ENCODE results near the gene DNAJC11.

DNAJC11 gene

DNA sequence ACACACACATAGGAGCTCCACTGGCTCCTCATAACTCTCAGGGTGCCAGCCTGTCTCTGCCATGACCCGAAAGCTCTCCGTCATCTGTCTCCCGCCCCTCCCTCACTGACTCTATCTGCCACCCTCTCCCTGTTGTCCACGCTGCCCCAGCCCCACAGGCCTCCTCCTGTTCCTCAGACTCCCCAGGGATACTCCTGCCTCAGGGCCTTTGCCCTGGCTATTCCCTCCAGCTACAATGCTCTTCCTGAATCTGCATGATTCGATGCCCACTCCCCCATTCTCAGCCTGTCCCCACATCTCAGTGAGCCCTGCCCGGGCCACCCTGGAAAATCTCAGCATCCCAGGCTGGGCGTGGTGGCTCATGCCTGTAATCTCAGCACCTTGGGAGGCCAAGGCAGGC is 24.6 kb upstream of the DNAJC11 start:
- no peaks in the 10 kb centered on the region for H3K4me1 ChIP-seq
- no peak overlapping the region for H3K4me3 ChIP-seq (ENCODE audit: low read depth, low read length)
- H3K36me3 ChIP-seq = no peaks in the 10 kb centered on the region
- TF ChIP-seq, protein P1, sequence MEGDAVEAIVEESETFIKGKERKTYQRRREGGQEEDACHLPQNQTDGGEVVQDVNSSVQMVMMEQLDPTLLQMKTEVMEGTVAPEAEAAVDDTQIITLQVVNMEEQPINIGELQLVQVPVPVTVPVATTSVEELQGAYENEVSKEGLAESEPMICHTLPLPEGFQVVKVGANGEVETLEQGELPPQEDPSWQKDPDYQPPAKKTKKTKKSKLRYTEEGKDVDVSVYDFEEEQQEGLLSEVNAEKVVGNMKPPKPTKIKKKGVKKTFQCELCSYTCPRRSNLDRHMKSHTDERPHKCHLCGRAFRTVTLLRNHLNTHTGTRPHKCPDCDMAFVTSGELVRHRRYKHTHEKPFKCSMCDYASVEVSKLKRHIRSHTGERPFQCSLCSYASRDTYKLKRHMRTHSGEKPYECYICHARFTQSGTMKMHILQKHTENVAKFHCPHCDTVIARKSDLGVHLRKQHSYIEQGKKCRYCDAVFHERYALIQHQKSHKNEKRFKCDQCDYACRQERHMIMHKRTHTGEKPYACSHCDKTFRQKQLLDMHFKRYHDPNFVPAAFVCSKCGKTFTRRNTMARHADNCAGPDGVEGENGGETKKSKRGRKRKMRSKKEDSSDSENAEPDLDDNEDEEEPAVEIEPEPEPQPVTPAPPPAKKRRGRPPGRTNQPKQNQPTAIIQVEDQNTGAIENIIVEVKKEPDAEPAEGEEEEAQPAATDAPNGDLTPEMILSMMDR (IDR thresholded peaks at IDR 0.05; ENCODE audit: low read depth, low read length) = no peak
- no peaks in the 10 kb centered on the region for H3K9me3 ChIP-seq
- no peak for DNase-seq
- H3K27me3 ChIP-seq = no peaks in the 10 kb centered on the region

DNA sequence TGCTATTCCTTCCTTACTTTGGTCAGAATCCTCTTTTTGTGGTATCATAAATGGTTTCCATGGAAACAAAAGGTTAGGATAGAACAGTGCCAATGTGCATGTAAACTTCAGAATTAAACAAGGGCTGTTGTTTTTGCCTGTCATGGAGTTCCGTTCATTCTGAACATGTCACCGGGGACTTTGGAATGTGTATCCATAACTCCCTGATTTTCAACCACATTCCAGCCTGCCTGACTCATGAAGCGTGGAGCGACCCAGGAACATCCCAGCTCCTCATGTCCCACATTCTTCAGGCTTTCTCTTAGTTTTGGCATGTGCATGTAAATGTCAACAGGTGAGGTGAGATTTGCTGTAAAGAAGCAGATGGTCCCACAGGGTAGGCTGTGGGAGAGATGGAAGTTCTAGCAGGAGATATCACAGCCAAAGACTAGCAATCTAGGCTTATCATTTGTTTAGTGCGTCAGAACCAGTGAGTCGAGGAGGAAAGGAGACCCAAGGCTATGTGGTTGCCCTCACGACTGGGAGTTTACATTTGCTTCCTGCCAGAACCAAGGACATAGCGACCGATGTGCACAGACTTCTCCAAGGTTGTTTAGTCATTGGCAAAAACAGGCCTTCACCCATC is 23.0 kb upstream of the DNAJC11 start:
- DNase-seq = no peak
- no peaks in the 10 kb centered on the region for H3K9me3 ChIP-seq
- H3K4me1 ChIP-seq = no peaks in the 10 kb centered on the region
- H3K27me3 ChIP-seq = no peaks in the 10 kb centered on the region
- TF ChIP-seq, protein P1 (IDR thresholded peaks at IDR 0.05; ENCODE audit: low read depth, low read length) = no peak
- H3K36me3 ChIP-seq = no peaks in the 10 kb centered on the region
- no peak overlapping the region for H3K4me3 ChIP-seq (ENCODE audit: low read depth, low read length)

DNA sequence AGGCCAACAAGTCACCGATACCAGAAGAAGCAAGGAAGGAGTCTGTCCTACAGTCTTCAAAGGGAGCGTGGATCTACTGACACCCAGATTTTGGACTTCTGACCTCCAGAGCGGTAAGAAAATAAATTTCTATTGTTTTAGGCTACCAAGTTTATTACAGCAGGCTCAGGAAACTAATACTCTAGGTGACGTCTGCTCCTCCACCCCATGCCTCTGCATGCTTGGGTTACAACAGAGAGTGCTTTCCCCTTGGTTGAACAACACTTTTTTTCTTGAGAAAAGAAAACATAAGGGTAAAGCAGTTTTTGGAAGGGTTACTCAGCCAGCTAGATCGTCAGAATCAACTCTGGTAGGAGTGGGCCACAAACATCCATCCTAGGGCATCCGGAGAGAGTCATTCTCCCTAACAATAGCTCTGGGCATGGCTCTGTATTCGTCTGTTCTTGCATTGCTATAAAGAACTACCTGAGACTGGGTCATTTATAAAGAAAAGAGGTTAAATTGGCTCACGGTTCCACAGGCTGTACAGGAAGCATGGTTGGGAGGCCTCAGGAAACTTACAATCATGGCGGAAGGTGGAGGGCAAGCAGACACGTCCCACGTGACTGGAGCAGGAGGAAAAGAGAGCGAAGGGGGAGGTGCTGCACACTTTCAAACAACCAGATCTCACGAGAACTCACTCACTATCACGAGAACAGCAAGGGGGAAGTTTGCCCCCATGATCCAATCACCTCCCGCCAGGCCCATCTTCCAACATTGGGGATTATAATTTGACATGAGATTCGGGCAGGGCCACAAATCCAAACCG is 22.2 kb upstream of the DNAJC11 start:
- TF ChIP-seq, protein P1 (IDR thresholded peaks at IDR 0.05; ENCODE audit: low read depth, low read length) = no peak
- H3K4me1 ChIP-seq = no peaks in the 10 kb centered on the region
- no peaks in the 10 kb centered on the region for H3K36me3 ChIP-seq
- no peak overlapping the region for H3K4me3 ChIP-seq (ENCODE audit: low read depth, low read length)
- H3K9me3 ChIP-seq = no peaks in the 10 kb centered on the region
- H3K27me3 ChIP-seq = no peaks in the 10 kb centered on the region
- no peak for DNase-seq

DNA sequence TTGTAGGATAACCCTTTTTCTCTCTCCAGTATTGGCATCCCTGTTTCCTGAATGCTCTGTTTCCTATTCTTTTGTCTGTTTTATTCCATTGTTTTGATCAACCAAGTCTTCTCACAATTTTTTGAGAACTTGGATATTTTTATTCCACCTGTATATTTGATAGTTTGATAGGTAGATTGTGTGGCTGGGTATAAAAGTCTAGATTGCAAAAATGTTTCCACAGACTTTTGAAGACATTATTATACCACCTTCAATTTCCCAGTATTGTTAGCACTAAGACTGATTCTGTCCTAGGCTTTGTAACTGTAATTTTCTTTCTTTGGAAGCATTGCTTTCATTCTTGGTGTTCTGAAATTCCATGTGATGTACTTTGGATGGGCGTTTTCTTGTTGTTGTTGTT is 9.6 kb upstream of the DNAJC11 start:
- DNase-seq = no peak
- H3K27me3 ChIP-seq = no peaks in the 10 kb centered on the region
- H3K36me3 ChIP-seq = no peaks in the 10 kb centered on the region
- H3K9me3 ChIP-seq = no peaks in the 10 kb centered on the region
- TF ChIP-seq, protein P1 (IDR thresholded peaks at IDR 0.05; ENCODE audit: low read depth, low read length) = no peak
- no peak overlapping the region for H3K4me3 ChIP-seq (ENCODE audit: low read depth, low read length)
- H3K4me1 ChIP-seq = no peaks in the 10 kb centered on the region

DNA sequence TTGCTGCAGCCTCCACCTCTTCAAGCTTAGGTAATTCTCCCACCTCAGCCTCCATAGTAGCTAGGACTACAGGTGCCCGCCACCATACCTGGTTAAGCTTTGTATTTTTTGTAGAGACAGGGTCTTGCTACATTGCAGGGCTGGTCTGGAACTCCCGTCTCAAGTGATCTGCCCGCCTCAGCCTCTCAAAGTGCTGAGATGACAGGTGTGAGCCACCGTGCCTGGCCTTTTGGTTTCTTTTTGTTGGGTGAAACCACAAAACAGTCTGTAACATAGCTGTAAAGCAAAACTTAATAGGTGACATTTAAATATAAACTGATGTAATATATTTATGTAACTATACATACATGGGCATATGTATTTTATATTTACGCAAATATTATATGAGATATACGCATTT is 3.1 kb upstream of the DNAJC11 start:
- no peak for DNase-seq
- TF ChIP-seq, protein P1 (IDR thresholded peaks at IDR 0.05; ENCODE audit: low read depth, low read length) = no peak
- H3K27me3 ChIP-seq = no peaks in the 10 kb centered on the region
- no peaks in the 10 kb centered on the region; the same call in 1 of the 2 replicates for H3K36me3 ChIP-seq
- no peaks in the 10 kb centered on the region for H3K4me1 ChIP-seq
- no peaks in the 10 kb centered on the region for H3K9me3 ChIP-seq
- H3K4me3 ChIP-seq (ENCODE audit: low read depth, low read length) = no peak overlapping the region

DNA sequence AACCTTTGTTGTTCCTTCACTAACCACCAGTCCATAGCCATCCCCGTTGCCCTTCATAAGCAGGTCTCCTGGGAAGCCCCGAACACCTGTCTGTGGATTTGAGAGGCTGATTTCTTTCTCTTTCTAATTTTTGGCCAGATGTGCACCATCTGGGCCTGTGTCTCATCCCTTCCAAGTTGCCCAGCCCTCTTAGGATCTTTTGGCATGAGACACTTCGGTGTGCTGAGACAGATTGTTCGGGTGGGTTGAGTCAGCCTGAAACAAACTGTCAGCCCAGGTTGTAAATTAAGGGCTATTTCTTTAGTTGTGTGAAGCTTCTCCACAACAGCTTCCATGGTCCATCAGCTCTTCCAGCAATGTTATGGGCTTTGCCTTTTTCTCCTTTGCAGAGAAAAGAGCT is 1.4 kb upstream of the DNAJC11 start:
- Histone ChIP-seq H3K9me3 (no peaks in the 10 kb centered on the region), H3K4me1 (no peaks in the 10 kb centered on the region), H3K36me3 (no peaks in the 10 kb centered on the region; the same call in 1 of the 2 replicates), H3K4me3 (ENCODE audit: low read depth, low read length) (no peak overlapping the region), H3K27me3 (no peaks in the 10 kb centered on the region)
- TF ChIP-seq, protein P1 (IDR thresholded peaks at IDR 0.05; ENCODE audit: low read depth, low read length) = no peak
- no peak for DNase-seq

Measured in BE2C (cell line).